Small intestine (tissue), 7 donors: ENCODE results near the gene SLF2. TPM values are rescaled to one million over a fixed set of nuclear protein-coding genes. Genes with fewer than 3 reads are reported as not detected.

Source experiments
- DNase-seq, 2 donors: peaks; one replicate each; pipeline versions ENCODE4 v3.0.0 to v3.0.0-alpha.2; 2013
- FAIRE-seq: peaks from 2 replicates; lab custom pipeline; 2012; peaks lifted over from hg19 to GRCh38; lab: Jason Lieb, UNC
- H3K27ac ChIP-seq, 3 donors: one replicate each; pipeline ENCODE4 v1.5.1; 2013; ENCODE audit warnings: low read length in 2 of 3, mild to moderate bottlenecking in 2 of 3, control low read depth in 1 of 3, inconsistent platforms in 1 of 3, low read depth in 1 of 3, moderate library complexity in 1 of 3
- H3K27me3 ChIP-seq, 3 donors: one replicate each; pipeline ENCODE4 v1.6.1; 2013; ENCODE audit warnings: low read length in 3 of 3, inconsistent platforms in 1 of 3; ENCODE audit not compliant: control insufficient read depth in 3 of 3, insufficient read depth in 3 of 3
- H3K36me3 ChIP-seq, 3 donors: one replicate each; pipeline ENCODE4 v1.6.1; 2013; ENCODE audit warnings: low read length in 3 of 3, inconsistent platforms in 1 of 3, low read depth in 1 of 3, mild to moderate bottlenecking in 1 of 3, moderate library complexity in 1 of 3; ENCODE audit not compliant: control insufficient read depth in 3 of 3, insufficient read depth in 2 of 3
- H3K4me1 ChIP-seq, 3 donors: one replicate each; pipeline ENCODE4 v1.6.1; 2013; ENCODE audit warnings: low read length in 2 of 3, inconsistent platforms in 1 of 3, low read depth in 1 of 3, mild to moderate bottlenecking in 1 of 3, moderate library complexity in 1 of 3; ENCODE audit not compliant: control insufficient read depth in 3 of 3, insufficient read depth in 2 of 3
- H3K4me3 ChIP-seq, 3 donors: one replicate each; pipeline ENCODE4 v1.5.1; 2013; ENCODE audit warnings: low read length in 3 of 3, control low read depth in 1 of 3, inconsistent platforms in 1 of 3, low read depth in 1 of 3, mild to moderate bottlenecking in 1 of 3, moderate library complexity in 1 of 3
- H3K9me3 ChIP-seq, 2 donors: one replicate each; pipeline ENCODE4 v1.6.1; 2013; ENCODE audit warnings: low read depth in 1 of 2, low read length in 1 of 2; ENCODE audit not compliant: control insufficient read depth in 2 of 2, insufficient read depth in 1 of 2
- WGBS, 3 donors: extraction: QIAGEN DNeasy Blood & Tissue Kit; methylation state at CpG; one replicate each; pipeline ENCODE4 v1.1.7; 2013; 5-methylcytosine and 5-hydroxymethylcytosine counted together
- polyA plus RNA-seq, 4 donors: library from polyadenylated mRNA; stranded (reverse) in 3 of 4; unstranded in 1 of 4; fragments of 200-250 nt in 3 of 4; fragments of 120-200 nt in 1 of 4; gene quantifications; one replicate each; pipeline versions ENCODE4 v1.2.1 to v1.2.3, GENCODE V29; 2013
- donor health status: healthy with polysubstance abuse.
- donor health status: control.
- donor health status: control.
- donor health status: Bipolar disorder and iron deficiency.
- donor health status: healthy.

SLF2 gene
- polyA plus RNA-seq, 4 donors, result 3.8 to 29.2 (median 5.6) TPM

GRCh38 chr10:100875484-100876166 lies 37.1 kb upstream of the SLF2 start:
- WGBS, 3 donors, result 26 to 56% (median 31%) methylated on average over 5 of the region's 5 CpGs
- H3K9me3 ChIP-seq, result no peaks in the 10 kb centered on the region
- DNase-seq (no peak), FAIRE-seq (no peak)
- H3K27me3 ChIP-seq, result peaks cover 0 to 3% (median 0%) of the 10 kb centered on the region in 3 donors
- H3K4me3 ChIP-seq, result no peak overlapping the region
- H3K4me1 ChIP-seq, result peaks cover 0 to 20% (median 0%) of the 10 kb centered on the region in 3 donors
- H3K36me3 ChIP-seq, result no peaks in the 10 kb centered on the region
- H3K27ac ChIP-seq, result no peak overlapping the region

GRCh38 chr10:100876585-100877460 lies 35.9 kb upstream of the SLF2 start:
- no peak overlapping the region for H3K27ac ChIP-seq
- peaks cover 0 to 3% (median 0%) of the 10 kb centered on the region in 3 donors for H3K27me3 ChIP-seq
- FAIRE-seq (no peak), DNase-seq (no peak)
- 35 to 53% (median 37%) methylated on average over 24 of the region's 24 CpGs for WGBS, 3 donors
- no peaks in the 10 kb centered on the region for H3K9me3 ChIP-seq
- peaks cover 0 to 32% (median 0%) of the 10 kb centered on the region in 3 donors for H3K4me1 ChIP-seq
- no peaks in the 10 kb centered on the region for H3K36me3 ChIP-seq
- H3K4me3 ChIP-seq, result no peak overlapping the region

- Histone ChIP-seq H3K27ac (no peak overlapping the region), H3K4me1 (peaks cover 0 to 36% (median 0%) of the 10 kb centered on the region in 3 donors), H3K27me3 (peaks cover 0 to 3% (median 0%) of the 10 kb centered on the region in 3 donors), H3K4me3 (no peak overlapping the region), H3K36me3 (no peaks in the 10 kb centered on the region), H3K9me3 (no peaks in the 10 kb centered on the region)
- no peak for DNase-seq
- 87 to 90% (median 89%) methylated on average over 11 of the region's 11 CpGs for WGBS, 3 donors
- no peak for FAIRE-seq
Observed at GRCh38 chr10:100877461-100877850, 35.3 kb upstream of the SLF2 start.

- Histone ChIP-seq H3K36me3 (no peaks in the 10 kb centered on the region), H3K9me3 (no peaks in the 10 kb centered on the region), H3K4me1 (peaks cover 0 to 44% (median 0%) of the 10 kb centered on the region in 3 donors), H3K27ac (no peak overlapping the region), H3K27me3 (peaks cover 0 to 3% (median 0%) of the 10 kb centered on the region in 3 donors), H3K4me3 (no peak overlapping the region)
- FAIRE-seq (no peak), DNase-seq (peak; percentile 67 to 78)
- 16 to 21% (median 20%) methylated on average over 5 of the region's 5 CpGs for WGBS, 3 donors
Observed at GRCh38 chr10:100878291-100878910, 34.4 kb upstream of the SLF2 start.

GRCh38 chr10:100879741-100880360 lies 32.9 kb upstream of the SLF2 start:
- 74 to 79% (median 77%) methylated on average over 9 of the region's 9 CpGs for WGBS, 3 donors
- FAIRE-seq (no peak), DNase-seq (no peak)
- no peak overlapping the region for H3K4me3 ChIP-seq
- no peak overlapping the region for H3K27ac ChIP-seq
- no peaks in the 10 kb centered on the region for H3K27me3 ChIP-seq
- peaks cover 0 to 55% (median 0%) of the 10 kb centered on the region in 3 donors for H3K4me1 ChIP-seq
- no peaks in the 10 kb centered on the region for H3K9me3 ChIP-seq
- H3K36me3 ChIP-seq, result no peaks in the 10 kb centered on the region

- DNase-seq, result peak in 1 of 2 donors; percentile 54
- no peak overlapping the region for H3K4me3 ChIP-seq
- FAIRE-seq, result no peak
- H3K9me3 ChIP-seq, result no peaks in the 10 kb centered on the region
- WGBS, 3 donors, result 33 to 60% (median 57%) methylated on average over 5 of the region's 5 CpGs
- no peaks in the 10 kb centered on the region for H3K36me3 ChIP-seq
- H3K27ac ChIP-seq, result peak overlapping the region in 1 of 3 donors; percentile 13
- H3K4me1 ChIP-seq, result peaks cover 0 to 45% (median 0%) of the 10 kb centered on the region in 3 donors
- H3K27me3 ChIP-seq, result no peaks in the 10 kb centered on the region
Observed at GRCh38 chr10:100881556-100882213, 31.1 kb upstream of the SLF2 start.

GRCh38 chr10:100882252-100882651 lies 30.5 kb upstream of the SLF2 start:
- DNase-seq (peak in 1 of 2 donors; percentile 25), FAIRE-seq (no peak)
- WGBS, 3 donors, result 45 to 60% (median 58%) methylated on average over 8 of the region's 8 CpGs
- H3K9me3 ChIP-seq, result no peaks in the 10 kb centered on the region
- H3K27me3 ChIP-seq, result no peaks in the 10 kb centered on the region
- no peaks in the 10 kb centered on the region for H3K36me3 ChIP-seq
- peaks cover 0 to 40% (median 0%) of the 10 kb centered on the region in 3 donors for H3K4me1 ChIP-seq
- H3K4me3 ChIP-seq, result no peak overlapping the region
- peak overlapping the region in 1 of 3 donors; percentile 13 for H3K27ac ChIP-seq
